ENCODE results near the gene ARVCF. TPM values are rescaled to one million over a fixed set of nuclear protein-coding genes. Genes with fewer than 3 reads are reported as not detected.

Gene ARVCF
- total RNA-seq, 3 donors from 2014 or later (not counting 1 experiment from before 2014, with no cell fraction given), result 37.8 to 62.0 (median 38.7) TPM

- Mint-ChIP-seq H3K4me3 (no peak overlapping the region), H3K36me3 (peaks cover 18% of the 10 kb centered on the region), H3K27ac (no peak overlapping the region), H3K27me3 (ENCODE audit: low read depth in 2 of 2) (no peaks in the 10 kb centered on the region), H3K4me1 (no peaks in the 10 kb centered on the region), H3K9me3 (peaks cover 0 to 9% of the 10 kb centered on the region in 2 donors)
- no peak overlapping the region for H3K27ac ChIP-seq (ENCODE audit: low read length)
- no peaks in the 10 kb centered on the region for H3K36me3 ChIP-seq (ENCODE audit: control insufficient read depth, insufficient read depth, low read length)
- peaks cover 2% of the 10 kb centered on the region for H3K9me3 ChIP-seq (ENCODE audit: control insufficient read depth, insufficient read depth, low read length)
- no peak overlapping the region for H3K4me3 ChIP-seq (ENCODE audit: low read length)
- WGBS (ENCODE audit: insufficient coverage), result 92% methylated on average over 9 of the region's 14 CpGs
- TF ChIP-seq CTCF (IDR thresholded peaks at IDR 0.05), result no peak
- DNase-seq (no peak), ATAC-seq (no peak)
- no peaks in the 10 kb centered on the region for H3K4me1 ChIP-seq (ENCODE audit: control insufficient read depth, insufficient read depth, low read length)
- intact Hi-C loops (cut with micrococcal nuclease), result no loop called here
- H3K27me3 ChIP-seq (ENCODE audit: control insufficient read depth, insufficient read depth, low read length), result no peaks in the 10 kb centered on the region
Measured at GRCh38 chr22:20000246-20001081, 16.2 kb downstream of the ARVCF start.

- no peak for DNase-seq
- Histone ChIP-seq H3K4me3 (ENCODE audit: low read length) (no peak overlapping the region), H3K36me3 (ENCODE audit: control insufficient read depth, insufficient read depth, low read length) (no peaks in the 10 kb centered on the region), H3K27me3 (ENCODE audit: control insufficient read depth, insufficient read depth, low read length) (no peaks in the 10 kb centered on the region), H3K4me1 (ENCODE audit: control insufficient read depth, insufficient read depth, low read length) (no peaks in the 10 kb centered on the region), H3K27ac (ENCODE audit: low read length) (no peak overlapping the region), H3K9me3 (ENCODE audit: control insufficient read depth, insufficient read depth, low read length) (peaks cover 2% of the 10 kb centered on the region)
- ATAC-seq, result no peak
- Mint-ChIP-seq H3K4me1 (no peaks in the 10 kb centered on the region), H3K9me3 (peaks cover 0 to 9% of the 10 kb centered on the region in 2 donors), H3K36me3 (peaks cover 17% of the 10 kb centered on the region), H3K27ac (no peak overlapping the region), H3K27me3 (ENCODE audit: low read depth in 2 of 2) (no peaks in the 10 kb centered on the region), H3K4me3 (no peak overlapping the region)
- intact Hi-C loops (cut with micrococcal nuclease), result no loop called here
- 80% methylated on average over 8 of the region's 8 CpGs for WGBS (ENCODE audit: insufficient coverage)
- TF ChIP-seq CTCF (IDR thresholded peaks at IDR 0.05), result no peak
Measured at GRCh38 chr22:19998991-19999820, 17.4 kb downstream of the ARVCF start.

GRCh38 chr22:19998232-19998951, 18.2 kb downstream of the ARVCF start:
- intact Hi-C loops (cut with micrococcal nuclease), result no loop called here
- no peaks in the 10 kb centered on the region for H3K4me1 Mint-ChIP-seq
- Histone ChIP-seq H3K36me3 (ENCODE audit: control insufficient read depth, insufficient read depth, low read length) (no peaks in the 10 kb centered on the region), H3K4me1 (ENCODE audit: control insufficient read depth, insufficient read depth, low read length) (no peaks in the 10 kb centered on the region), H3K27ac (ENCODE audit: low read length) (no peak overlapping the region), H3K4me3 (ENCODE audit: low read length) (no peak overlapping the region), H3K27me3 (ENCODE audit: control insufficient read depth, insufficient read depth, low read length) (no peaks in the 10 kb centered on the region), H3K9me3 (ENCODE audit: control insufficient read depth, insufficient read depth, low read length) (peaks cover 2% of the 10 kb centered on the region)
- H3K27me3 Mint-ChIP-seq (ENCODE audit: low read depth in 2 of 2), result no peaks in the 10 kb centered on the region
- DNase-seq, result no peak
- ATAC-seq, result no peak
- peaks cover 8% of the 10 kb centered on the region for H3K36me3 Mint-ChIP-seq
- no peak for TF ChIP-seq CTCF (IDR thresholded peaks at IDR 0.05)
- H3K27ac Mint-ChIP-seq, result no peak overlapping the region
- peaks cover 0 to 5% of the 10 kb centered on the region in 2 donors for H3K9me3 Mint-ChIP-seq
- H3K4me3 Mint-ChIP-seq, result no peak overlapping the region
- 71% methylated on average over 15 of the region's 16 CpGs for WGBS (ENCODE audit: insufficient coverage)

All from natural killer cell (primary cell).